GM21529 (cell line): ENCODE data around the gene IL16.

Source experiments
- ATAC-seq: cut with Tn5 transposase; IDR thresholded peaks from one replicate; pipeline ENCODE4 v1.9.1; 2021; ENCODE audit not compliant: unreplicated experiment

Gene IL16

GRCh38 chr15:81289910-81290309, 93.2 kb downstream of the IL16 start:
- no peak for ATAC-seq

DNA sequence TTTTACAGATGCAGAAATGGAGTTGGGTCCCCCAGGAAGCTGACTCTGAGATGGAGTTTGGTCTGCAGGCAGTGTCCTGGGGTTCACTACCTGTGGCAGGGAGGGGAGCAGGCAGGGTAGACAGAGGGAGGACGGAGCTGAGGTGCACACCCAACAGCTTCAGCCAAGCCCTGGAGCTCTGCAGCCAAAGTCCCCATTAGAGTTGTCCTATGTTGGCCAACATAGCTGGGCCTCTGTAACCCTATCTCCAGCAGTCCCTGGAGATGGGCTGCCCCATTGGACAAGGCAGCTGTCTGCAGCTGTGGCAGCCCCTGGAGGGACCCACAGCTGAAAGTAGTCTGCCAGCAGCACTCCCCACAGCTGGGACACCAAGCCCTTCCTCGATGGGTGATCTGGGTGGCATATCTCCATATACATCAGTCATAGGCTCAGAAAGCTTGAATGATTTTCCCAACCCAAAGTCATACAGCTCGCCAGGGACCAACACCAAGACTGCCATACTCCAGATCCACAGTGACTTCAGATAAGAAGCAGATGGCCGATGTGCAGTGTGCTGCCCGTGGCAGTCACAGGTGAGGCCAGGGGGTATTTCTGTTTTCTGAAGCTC, 95.3 kb downstream of the IL16 start:
- ATAC-seq: peak; percentile 0

DNA sequence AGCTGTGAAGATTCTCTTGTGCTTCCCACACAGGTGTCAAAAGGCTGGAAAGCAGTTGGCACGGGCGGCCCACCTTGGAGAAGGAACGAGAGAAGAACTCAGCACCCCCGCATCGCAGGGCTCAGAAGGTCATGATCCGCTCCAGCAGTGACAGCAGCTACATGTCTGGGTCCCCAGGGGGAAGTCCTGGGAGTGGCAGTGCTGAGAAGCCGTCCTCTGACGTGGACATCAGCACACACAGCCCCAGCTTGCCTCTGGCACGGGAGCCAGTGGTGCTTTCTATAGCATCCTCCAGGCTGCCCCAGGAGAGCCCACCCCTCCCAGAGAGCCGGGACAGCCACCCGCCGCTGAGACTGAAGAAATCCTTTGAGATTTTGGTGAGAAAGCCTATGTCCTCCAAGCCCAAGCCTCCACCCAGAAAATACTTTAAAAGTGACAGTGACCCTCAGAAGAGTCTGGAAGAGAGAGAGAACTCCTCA, 95.9 kb downstream of the IL16 start:
- ATAC-seq: peak; percentile 36

DNA sequence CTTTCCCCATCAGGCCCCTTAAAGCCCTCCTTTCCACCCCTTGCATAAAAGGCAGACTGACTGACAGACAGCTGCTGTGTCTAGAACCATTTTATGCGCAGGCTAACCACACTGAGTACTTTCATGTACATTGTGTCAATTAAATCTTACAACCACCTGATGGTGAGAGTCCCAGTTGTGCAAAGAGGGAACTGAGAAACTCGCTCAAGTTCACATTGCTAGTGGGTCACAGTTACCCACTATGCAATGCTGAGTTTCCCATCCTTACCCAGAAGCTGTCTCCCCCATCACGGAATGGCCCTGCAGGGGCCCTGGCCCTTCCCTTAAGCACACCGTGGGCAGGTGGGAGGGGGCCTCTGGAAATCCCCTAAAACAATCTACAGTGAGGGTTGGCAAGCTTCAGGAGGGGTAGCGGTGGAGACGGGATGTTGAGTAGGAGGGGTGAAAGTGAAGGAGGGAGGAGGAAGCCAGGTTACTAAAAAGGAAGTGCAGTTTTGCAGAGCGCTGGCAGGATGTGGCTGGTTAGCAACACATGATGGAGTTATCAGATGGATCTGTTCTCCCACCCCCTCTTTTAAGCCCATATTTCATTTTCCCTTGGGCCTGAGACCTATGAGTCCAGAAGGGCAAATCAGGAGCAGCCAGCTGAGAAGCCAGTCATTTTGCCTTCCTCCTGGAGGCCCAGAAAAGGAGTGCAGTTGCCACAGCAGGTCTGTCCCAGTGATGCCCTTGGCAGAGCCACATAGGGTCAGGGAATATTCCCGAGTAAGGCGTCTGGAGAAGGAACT, 97.2 kb downstream of the IL16 start:
- ATAC-seq: peak; percentile 59

- ATAC-seq: no peak
Measured at GRCh38 chr15:81294516-81294880, 97.8 kb downstream of the IL16 start.

DNA sequence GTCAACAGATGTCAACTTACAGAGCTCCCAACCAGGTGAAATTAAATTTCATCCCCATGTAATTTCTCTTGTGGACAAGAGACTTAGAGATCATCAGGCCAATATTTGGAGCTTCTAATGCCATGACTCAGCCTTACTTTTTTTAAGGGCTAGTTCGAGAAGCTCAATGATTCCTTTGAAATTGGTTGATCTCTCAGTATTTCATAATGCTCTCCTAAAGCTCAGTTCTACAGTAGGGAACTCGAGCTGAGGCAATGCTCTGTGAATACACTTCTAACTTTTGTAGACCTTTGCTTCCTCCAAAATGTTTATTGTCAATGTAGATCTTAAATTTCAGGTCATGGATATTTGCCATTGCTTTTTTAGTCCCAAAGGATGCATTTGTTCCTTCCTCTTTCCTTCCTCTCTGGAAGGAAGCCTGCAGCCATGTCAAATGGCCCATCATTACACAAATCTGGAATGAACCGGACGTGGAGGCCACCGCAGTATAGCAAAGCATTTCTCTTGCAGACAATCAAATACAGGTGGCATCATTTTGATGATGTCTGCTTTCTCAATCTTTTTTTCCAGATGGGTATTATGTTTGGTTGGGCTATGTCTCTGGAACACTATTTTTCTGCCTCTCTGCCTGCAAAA, 98.9 kb downstream of the IL16 start:
- no peak for ATAC-seq

DNA sequence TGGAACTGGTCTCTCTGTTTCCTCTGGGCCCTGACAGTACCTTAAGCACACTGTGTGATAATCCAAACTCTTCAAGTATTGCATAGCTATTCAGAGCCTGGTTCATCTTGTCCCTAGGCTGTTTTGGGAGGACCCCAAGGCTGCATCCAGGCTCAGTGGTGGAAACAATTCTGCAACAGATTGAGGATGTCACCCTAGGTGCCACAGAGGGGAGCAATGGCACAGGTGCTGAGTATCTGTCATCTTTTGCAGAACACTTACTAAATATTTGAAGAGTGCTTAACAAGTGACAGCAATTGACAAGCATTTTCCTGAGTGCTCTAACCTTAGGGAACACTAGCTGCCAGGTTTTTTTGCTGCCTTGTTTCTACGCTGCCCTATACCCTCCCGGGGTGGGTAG, 99.5 kb downstream of the IL16 start:
- no peak for ATAC-seq

GRCh38 chr15:81296673-81297072, 100.0 kb downstream of the IL16 start:
- peak; percentile 40 for ATAC-seq

DNA sequence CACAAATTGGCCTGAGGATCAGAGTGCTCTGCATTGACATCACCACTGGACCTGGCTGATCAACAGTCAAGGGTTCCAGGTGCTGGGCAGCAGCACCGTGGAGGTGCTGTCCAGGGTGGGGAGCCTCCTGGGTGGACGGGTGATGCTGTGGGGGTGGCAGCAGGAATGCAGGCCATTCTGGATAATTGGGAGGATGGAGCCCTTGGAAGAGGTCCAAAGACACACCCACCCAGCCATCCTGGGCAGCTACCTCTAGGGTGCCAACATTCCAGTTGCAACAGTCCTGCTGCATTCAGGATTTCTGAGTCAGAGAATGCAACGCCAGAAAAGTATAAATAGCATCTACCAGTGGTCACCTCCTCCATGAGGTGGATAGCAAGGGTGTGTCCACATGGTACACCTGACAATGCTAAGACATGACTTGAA, 100.5 kb downstream of the IL16 start:
- no peak for ATAC-seq

GRCh38 chr15:81297603-81298575, 101.2 kb downstream of the IL16 start:
- no peak for ATAC-seq

- ATAC-seq: no peak
Measured at GRCh38 chr15:81298611-81299010, 101.9 kb downstream of the IL16 start.

- no peak for ATAC-seq
Measured at GRCh38 chr15:81299156-81299555, 102.5 kb downstream of the IL16 start.

DNA sequence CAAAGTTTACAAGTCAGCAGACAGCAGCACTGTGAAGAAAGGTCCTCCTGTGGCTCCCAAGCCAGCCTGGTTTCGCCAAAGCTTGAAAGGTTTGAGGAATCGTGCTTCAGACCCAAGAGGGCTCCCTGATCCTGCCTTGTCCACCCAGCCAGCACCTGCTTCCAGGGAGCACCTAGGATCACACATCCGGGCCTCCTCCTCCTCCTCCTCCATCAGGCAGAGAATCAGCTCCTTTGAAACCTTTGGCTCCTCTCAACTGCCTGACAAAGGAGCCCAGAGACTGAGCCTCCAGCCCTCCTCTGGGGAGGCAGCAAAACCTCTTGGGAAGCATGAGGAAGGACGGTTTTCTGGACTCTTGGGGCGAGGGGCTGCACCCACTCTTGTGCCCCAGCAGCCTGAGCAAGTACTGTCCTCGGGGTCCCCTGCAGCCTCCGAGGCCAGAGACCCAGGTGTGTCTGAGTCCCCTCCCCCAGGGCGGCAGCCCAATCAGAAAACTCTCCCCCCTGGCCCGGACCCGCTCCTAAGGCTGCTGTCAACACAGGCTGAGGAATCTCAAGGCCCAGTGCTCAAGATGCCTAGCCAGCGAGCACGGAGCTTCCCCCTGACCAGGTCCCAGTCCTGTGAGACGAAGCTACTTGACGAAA, 103.1 kb downstream of the IL16 start:
- ATAC-seq: no peak

DNA sequence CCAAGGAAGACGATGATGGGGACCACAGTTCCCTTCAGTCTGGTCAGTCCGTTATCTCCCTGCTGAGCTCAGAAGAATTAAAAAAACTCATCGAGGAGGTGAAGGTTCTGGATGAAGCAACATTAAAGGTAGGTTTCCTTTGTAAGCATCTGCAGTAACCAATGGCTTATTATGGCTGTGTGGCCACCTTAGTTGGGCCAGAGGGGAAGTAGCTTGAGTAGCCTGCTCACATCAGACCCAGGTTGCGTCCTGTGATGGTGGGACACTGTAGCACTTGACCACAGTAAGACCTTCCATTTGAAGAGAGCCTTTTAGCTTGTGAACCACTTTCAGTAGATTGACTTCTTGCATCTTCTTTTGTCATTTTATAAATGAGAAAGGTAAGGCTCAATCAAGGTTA, 104.7 kb downstream of the IL16 start:
- peak; percentile 9 for ATAC-seq

DNA sequence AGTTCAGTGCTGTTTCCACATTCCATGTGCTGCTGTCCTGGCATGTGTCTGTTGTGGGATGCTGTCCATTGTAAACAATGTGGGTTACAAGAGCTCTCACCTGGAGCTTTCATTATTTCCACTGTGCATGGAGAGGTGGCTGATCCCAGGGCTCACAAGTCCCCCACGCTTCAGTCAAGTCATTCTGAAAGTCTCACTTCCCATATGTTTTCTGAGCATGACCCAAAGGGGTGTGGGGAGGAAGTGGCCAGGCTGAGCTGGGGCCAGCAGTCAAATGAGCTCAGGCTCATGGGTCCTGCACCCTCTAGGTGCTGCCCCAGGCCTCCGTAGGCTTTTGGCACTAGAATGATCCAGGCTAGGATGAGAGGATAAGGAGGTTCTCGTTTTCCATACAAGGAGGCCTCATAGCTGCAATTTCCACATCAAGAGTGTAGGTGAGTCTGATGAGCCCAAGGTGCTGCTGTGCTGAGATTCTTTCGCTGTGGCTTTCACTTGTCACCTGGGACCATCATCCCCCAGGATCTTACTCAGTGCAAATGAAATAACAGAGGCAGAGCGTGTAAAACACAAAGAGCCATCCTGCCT, 105.2 kb downstream of the IL16 start:
- peak; percentile 80 for ATAC-seq

GRCh38 chr15:81302701-81303109, 106.0 kb downstream of the IL16 start:
- ATAC-seq: no peak

GRCh38 chr15:81303244-81304225, 106.9 kb downstream of the IL16 start:
- no peak for ATAC-seq

GRCh38 chr15:81304226-81304625, 107.5 kb downstream of the IL16 start:
- ATAC-seq: no peak

GRCh38 chr15:81308260-81308659, 111.6 kb downstream of the IL16 start:
- ATAC-seq: no peak
